Activated T-helper 17 cell treated with anti-CD3 and anti-CD28 coated beads, Interleukin-2, amount 50 U/mL, for 72 hours (primary cell): Measurements from ENCODE around the gene SERPINE1. TPM values are rescaled to one million over a fixed set of nuclear protein-coding genes. Genes with fewer than 3 reads are reported as not detected.
"Not testable (repeated sequence)": the region's sequence is repeated elsewhere in the genome, so short reads cannot be mapped to it uniquely, and the experiment has no call there.

Experiments
- ATAC-seq: fragments of 150-1000 bp; cut with Tn5 transposase; replicated peaks from 2 replicates; pipeline ENCODE4 v1.10.0; 2021; ENCODE audit warnings: mild to moderate bottlenecking, moderate library complexity
- H3K27ac Mint-ChIP-seq: one replicate; pipeline ENCODE4 v1.8.0; 2022; ENCODE audit warnings: mixed read lengths
- H3K27me3 Mint-ChIP-seq: one replicate; pipeline ENCODE4 v1.8.0; 2022; ENCODE audit warnings: mixed read lengths
- H3K36me3 Mint-ChIP-seq: one replicate; pipeline ENCODE4 v1.8.0; 2022; ENCODE audit warnings: low read depth, mild to moderate bottlenecking, mixed read lengths
- H3K4me1 Mint-ChIP-seq: one replicate; pipeline ENCODE4 v1.8.0; 2022; ENCODE audit warnings: mixed read lengths
- H3K4me3 Mint-ChIP-seq: one replicate; pipeline ENCODE4 v1.8.0; 2022; ENCODE audit warnings: mild to moderate bottlenecking, mixed read lengths
- H3K9me3 Mint-ChIP-seq: one replicate; pipeline ENCODE4 v1.8.0; 2022; ENCODE audit warnings: mixed read lengths
- total RNA-seq, 2 donors: library from RNA; stranded (reverse); gene quantifications; one replicate each; pipeline ENCODE4 v1.2.3, GENCODE V29; 2022

SERPINE1 gene
- total RNA-seq, 2 donors from 2014 or later: 0.30 to 4.5 TPM

DNA sequence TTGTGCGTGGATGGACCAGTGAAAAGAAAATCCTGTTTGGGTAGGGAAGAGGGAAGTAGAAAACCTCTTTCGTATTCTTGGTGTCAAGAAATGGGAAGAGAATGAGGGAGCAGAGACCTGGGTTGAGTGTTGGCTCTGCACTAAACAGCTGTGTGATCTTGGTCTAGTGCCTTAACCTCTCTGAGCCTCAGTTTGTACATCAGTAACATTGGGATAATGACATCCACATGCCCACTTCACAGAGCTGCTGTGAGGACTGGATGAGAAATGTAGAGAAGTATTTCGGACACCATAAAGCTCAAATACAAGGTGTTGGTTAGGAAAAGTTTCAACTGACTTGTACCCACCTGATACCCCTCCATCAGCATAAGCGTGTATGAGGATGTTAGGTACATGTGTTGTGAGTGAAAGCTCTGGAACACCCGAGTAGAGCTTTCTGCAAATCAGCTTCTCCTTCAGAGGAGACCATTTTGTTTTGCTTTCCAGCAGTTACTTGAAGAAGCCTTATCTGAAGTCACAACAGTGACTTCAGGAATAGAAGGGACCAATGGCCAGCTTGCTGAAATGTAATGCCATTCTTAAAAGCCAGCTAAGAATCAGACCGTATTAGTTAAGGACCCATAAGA lies 30.5 kb upstream of the SERPINE1 start:
- peaks cover 6% of the 10 kb centered on the region for H3K36me3 Mint-ChIP-seq
- no peaks in the 10 kb centered on the region for H3K9me3 Mint-ChIP-seq

DNA sequence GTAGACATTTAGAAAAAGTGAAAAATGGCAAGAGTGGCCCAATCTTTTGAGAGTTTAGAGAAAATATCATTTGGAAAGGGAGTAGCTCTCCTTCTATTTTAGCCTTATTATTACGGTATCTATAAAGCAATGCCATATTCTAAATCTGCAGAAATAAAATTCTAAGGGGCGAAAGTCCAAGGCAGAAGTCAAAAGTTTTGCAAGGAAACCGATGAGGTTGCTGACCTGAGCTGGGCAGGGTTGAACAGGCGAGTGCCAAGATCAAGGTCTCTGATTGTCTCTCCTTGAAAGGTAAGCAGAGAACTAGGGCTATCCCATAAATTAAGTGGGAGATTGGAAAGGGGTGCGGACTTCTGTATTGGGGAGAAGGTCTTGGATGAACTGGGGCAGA lies 30.0 kb upstream of the SERPINE1 start:
- no peaks in the 10 kb centered on the region for H3K9me3 Mint-ChIP-seq
- peaks cover 3% of the 10 kb centered on the region for H3K4me1 Mint-ChIP-seq
- H3K4me3 Mint-ChIP-seq: no peak overlapping the region
- H3K27ac Mint-ChIP-seq: peak overlapping the region; percentile 47
- H3K27me3 Mint-ChIP-seq: peaks cover 11% of the 10 kb centered on the region
- H3K36me3 Mint-ChIP-seq: peaks cover under 1% of the 10 kb centered on the region
- no peak for ATAC-seq

More for the DNA sequence above, 30.5 kb upstream of the SERPINE1 start:
- H3K4me3 Mint-ChIP-seq: no peak overlapping the region
- no peak overlapping the region for H3K27ac Mint-ChIP-seq
- H3K4me1 Mint-ChIP-seq: peaks cover 3% of the 10 kb centered on the region
- H3K27me3 Mint-ChIP-seq: peaks cover 7% of the 10 kb centered on the region
- ATAC-seq: no peak

- H3K4me3 Mint-ChIP-seq: no peak overlapping the region
- H3K4me1 Mint-ChIP-seq: peaks cover 3% of the 10 kb centered on the region
- H3K27me3 Mint-ChIP-seq: peaks cover 12% of the 10 kb centered on the region
- no peak for ATAC-seq
- peak overlapping the region; percentile 47 for H3K27ac Mint-ChIP-seq
- H3K36me3 Mint-ChIP-seq: no peaks in the 10 kb centered on the region
- no peaks in the 10 kb centered on the region for H3K9me3 Mint-ChIP-seq
Observed at GRCh38 chr7:101097561-101097960, 29.3 kb upstream of the SERPINE1 start.

- peak; percentile 96 for ATAC-seq
- Mint-ChIP-seq H3K27me3 (peaks cover 21% of the 10 kb centered on the region), H3K4me1 (peaks cover 3% of the 10 kb centered on the region), H3K36me3 (no peaks in the 10 kb centered on the region), H3K4me3 (peak overlapping the region; percentile 19), H3K27ac (no peak overlapping the region), H3K9me3 (no peaks in the 10 kb centered on the region)
Observed at GRCh38 chr7:101099969-101100781, 26.7 kb upstream of the SERPINE1 start.

DNA sequence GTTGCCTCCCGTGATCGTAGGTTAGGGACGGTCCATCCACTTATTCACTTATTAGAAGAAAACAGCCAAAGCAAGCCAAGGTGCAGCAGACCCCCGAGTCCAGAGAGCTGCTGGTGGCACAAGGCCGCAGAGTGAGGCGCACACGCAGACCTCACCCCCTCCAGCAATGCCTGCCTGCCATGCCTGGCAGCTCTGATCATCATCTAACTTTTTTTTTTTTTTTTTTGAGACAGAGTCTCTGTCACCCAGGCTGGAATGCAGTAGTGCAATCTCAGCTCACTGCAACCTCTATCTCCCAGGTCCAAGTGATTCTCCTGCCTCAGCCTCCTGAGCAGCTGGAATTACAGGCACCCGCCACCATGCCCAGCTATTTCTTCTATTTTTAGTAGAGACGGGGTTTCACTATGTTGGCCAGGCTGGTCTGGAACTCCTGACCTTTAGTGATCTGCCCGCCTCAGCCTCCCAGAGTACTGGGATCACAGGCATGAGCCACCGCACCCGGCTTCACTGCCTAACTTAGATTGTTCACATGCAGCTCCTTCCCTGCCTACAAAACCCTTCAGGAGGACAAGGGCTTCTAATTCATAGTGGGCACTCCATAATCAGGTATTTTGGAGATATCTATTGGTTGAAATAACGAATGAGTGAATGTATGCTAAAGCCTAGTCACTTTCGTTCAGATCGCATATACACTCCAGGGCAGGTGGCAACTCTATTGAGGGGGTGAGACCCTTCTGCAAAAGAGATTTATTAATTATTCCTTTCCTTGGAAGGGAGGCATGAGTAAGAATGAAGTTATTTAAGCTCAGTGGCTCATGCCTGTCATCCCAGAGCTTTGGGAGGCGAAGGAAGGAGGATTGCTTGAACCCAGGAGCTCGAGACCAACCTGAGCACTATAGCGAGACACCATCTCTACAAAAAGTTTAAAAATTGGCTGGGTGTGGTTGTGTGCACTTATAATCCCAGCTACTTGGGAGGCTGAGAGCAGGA lies 25.8 kb upstream of the SERPINE1 start:
- no peak for ATAC-seq
- no peak overlapping the region for H3K27ac Mint-ChIP-seq
- H3K9me3 Mint-ChIP-seq: no peaks in the 10 kb centered on the region
- no peaks in the 10 kb centered on the region for H3K4me1 Mint-ChIP-seq
- peaks cover 21% of the 10 kb centered on the region for H3K27me3 Mint-ChIP-seq
- no peaks in the 10 kb centered on the region for H3K36me3 Mint-ChIP-seq
- H3K4me3 Mint-ChIP-seq: peak overlapping the region; percentile 19

DNA sequence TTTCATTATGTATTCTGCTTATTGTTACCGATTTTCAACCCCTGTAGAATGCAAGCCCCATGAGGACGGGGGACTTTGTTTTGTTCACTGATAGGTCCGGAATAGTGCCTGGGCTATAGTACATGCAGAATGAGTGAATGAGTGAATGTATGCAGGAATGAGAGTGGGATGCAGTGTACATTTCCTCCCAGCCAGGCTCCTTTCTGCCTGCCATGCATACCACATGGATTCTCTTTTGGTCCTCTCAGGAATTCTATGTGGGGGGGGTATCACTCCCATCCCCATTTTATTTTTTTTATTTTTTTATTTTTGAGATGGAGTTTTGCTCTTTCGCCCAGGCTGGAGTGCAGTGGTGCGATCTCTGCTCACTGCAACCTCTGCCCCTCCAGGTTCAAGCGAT lies 24.9 kb upstream of the SERPINE1 start:
- ATAC-seq: no peak
- Mint-ChIP-seq H3K36me3 (no peaks in the 10 kb centered on the region), H3K4me1 (no peaks in the 10 kb centered on the region), H3K9me3 (no peaks in the 10 kb centered on the region), H3K4me3 (no peak overlapping the region), H3K27me3 (peaks cover 21% of the 10 kb centered on the region), H3K27ac (no peak overlapping the region)

GRCh38 chr7:101103701-101104100 lies 23.2 kb upstream of the SERPINE1 start:
- not testable (repeated sequence) for ATAC-seq

DNA sequence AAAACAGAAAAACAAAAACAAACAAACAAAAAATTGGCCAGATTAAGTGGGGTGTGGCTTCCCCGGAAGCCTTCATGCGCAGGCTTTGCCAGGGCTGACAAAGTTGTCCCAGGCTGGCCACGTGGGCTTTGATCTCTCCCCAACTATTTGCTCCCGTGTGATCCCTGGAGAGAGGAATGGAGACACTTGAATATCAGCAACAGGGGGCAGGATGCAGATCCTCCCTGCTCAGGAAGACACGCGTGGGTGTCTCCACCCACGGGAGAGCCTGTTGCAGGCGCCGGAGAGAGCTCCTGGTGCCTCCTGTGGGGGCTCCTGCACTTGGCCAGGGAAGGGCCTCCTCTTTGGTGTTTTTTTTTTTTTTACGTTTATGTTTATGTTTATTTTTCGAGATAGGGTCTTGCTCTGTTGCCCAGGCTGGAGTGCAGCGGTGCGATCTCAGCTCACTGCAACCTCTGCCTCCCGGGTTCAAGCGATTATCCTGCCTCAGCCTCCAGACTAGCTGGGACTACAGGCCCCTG lies 22.7 kb upstream of the SERPINE1 start:
- no peak overlapping the region for H3K4me3 Mint-ChIP-seq
- H3K27ac Mint-ChIP-seq: no peak overlapping the region
- no peak for ATAC-seq
- H3K36me3 Mint-ChIP-seq: no peaks in the 10 kb centered on the region
- H3K9me3 Mint-ChIP-seq: no peaks in the 10 kb centered on the region
- peaks cover 27% of the 10 kb centered on the region for H3K27me3 Mint-ChIP-seq
- H3K4me1 Mint-ChIP-seq: no peaks in the 10 kb centered on the region

More at GRCh38 chr7:101103701-101104100, 23.2 kb upstream of the SERPINE1 start:
- H3K4me3 Mint-ChIP-seq, H3K36me3 Mint-ChIP-seq, H3K4me1 Mint-ChIP-seq, H3K27ac Mint-ChIP-seq, H3K9me3 Mint-ChIP-seq: not testable (repeated sequence)
- H3K27me3 Mint-ChIP-seq: peaks cover 27% of the 10 kb centered on the region

GRCh38 chr7:101104799-101105198 lies 22.1 kb upstream of the SERPINE1 start:
- no peaks in the 10 kb centered on the region for H3K9me3 Mint-ChIP-seq

GRCh38 chr7:101105248-101105647 lies 21.7 kb upstream of the SERPINE1 start:
- not testable (repeated sequence) for H3K4me1 Mint-ChIP-seq, H3K27ac Mint-ChIP-seq, H3K36me3 Mint-ChIP-seq, H3K4me3 Mint-ChIP-seq, ATAC-seq, H3K9me3 Mint-ChIP-seq
- H3K27me3 Mint-ChIP-seq: peaks cover 27% of the 10 kb centered on the region

More at GRCh38 chr7:101104799-101105198, 22.1 kb upstream of the SERPINE1 start:
- H3K27me3 Mint-ChIP-seq: peaks cover 27% of the 10 kb centered on the region
- ATAC-seq: no peak
- no peaks in the 10 kb centered on the region for H3K4me1 Mint-ChIP-seq
- no peaks in the 10 kb centered on the region for H3K36me3 Mint-ChIP-seq
- H3K4me3 Mint-ChIP-seq: no peak overlapping the region
- H3K27ac Mint-ChIP-seq: no peak overlapping the region

DNA sequence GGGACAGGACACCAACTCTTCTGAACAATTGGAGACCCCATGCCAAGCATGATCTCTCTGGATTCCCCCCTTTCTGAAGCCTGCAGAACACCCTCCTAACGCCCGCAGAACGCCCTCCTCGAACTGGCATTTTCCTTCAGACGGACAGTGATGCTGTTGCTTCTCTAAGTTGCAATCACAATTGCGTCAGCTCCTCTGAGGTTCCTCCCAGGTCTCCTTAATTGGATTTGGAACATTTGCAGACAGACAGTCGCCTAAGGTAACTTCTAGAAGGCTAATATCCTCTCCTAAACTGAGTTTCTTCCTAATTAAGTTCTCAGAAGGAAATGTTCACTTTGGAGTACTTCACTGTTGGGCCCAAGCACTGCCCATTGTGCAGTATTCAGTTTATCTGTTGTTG lies 20.5 kb upstream of the SERPINE1 start:
- H3K4me1 Mint-ChIP-seq: no peaks in the 10 kb centered on the region
- no peak for ATAC-seq
- H3K27ac Mint-ChIP-seq: no peak overlapping the region
- no peak overlapping the region for H3K4me3 Mint-ChIP-seq
- H3K27me3 Mint-ChIP-seq: peaks cover 20% of the 10 kb centered on the region
- H3K9me3 Mint-ChIP-seq: no peaks in the 10 kb centered on the region
- no peaks in the 10 kb centered on the region for H3K36me3 Mint-ChIP-seq

DNA sequence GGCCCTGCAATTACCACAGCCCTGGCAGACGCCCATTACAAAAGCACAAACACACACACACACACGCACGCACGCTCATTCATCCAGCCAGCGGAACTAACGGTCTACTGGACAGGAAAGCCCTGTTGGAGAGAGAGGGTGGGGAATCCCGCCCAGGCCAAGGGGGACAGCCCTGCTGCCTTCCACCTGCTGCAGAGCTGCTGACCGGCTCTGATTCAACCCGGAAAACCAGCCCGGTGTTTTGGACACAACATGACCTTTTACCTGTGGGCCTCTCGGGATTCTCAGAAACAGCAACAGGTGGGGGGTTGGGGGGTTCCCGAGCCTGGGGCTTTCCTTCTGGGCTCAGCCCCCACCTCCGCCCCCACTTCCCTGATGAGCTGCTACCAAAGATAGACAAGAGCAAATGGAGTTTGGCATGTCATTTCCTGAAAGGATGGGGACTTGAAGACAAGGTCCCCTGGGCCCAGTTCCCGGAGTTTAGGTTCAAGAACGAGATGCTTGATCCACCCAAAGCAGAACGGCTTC lies 18.5 kb upstream of the SERPINE1 start:
- Mint-ChIP-seq H3K27ac (no peak overlapping the region), H3K36me3 (no peaks in the 10 kb centered on the region), H3K4me1 (no peaks in the 10 kb centered on the region), H3K9me3 (no peaks in the 10 kb centered on the region), H3K27me3 (peaks cover 12% of the 10 kb centered on the region), H3K4me3 (no peak overlapping the region)
- ATAC-seq: peak; percentile 62

- Mint-ChIP-seq H3K9me3 (no peaks in the 10 kb centered on the region), H3K27me3 (peaks cover 10% of the 10 kb centered on the region), H3K36me3 (no peaks in the 10 kb centered on the region), H3K4me3 (no peak overlapping the region), H3K27ac (no peak overlapping the region), H3K4me1 (no peaks in the 10 kb centered on the region)
- no peak for ATAC-seq
Observed at GRCh38 chr7:101108961-101109360, 17.9 kb upstream of the SERPINE1 start.

- H3K36me3 Mint-ChIP-seq: no peaks in the 10 kb centered on the region
- ATAC-seq: no peak
- H3K27ac Mint-ChIP-seq: no peak overlapping the region
- no peaks in the 10 kb centered on the region for H3K4me1 Mint-ChIP-seq
- peaks cover 10% of the 10 kb centered on the region for H3K27me3 Mint-ChIP-seq
- H3K4me3 Mint-ChIP-seq: no peak overlapping the region
- no peaks in the 10 kb centered on the region for H3K9me3 Mint-ChIP-seq
Observed at GRCh38 chr7:101109368-101109767, 17.5 kb upstream of the SERPINE1 start.
